Mucosa of descending colon (tissue), 3 donors: ENCODE results near the gene MMADHC. TPM values are rescaled to one million over a fixed set of nuclear protein-coding genes. Genes with fewer than 3 reads are reported as not detected.

Experiments used
- ATAC-seq: fragments of 200-7000 bp; cut with Tn5 transposase; one replicate; pipeline ENCODE4 v1.9.1; 2020; ENCODE audit warnings: mild to moderate bottlenecking, moderate library complexity
- DNase-seq, 3 donors: peaks; one replicate each; pipeline ENCODE4 v3.0.0-alpha.2; 2020
- H3K36me3 ChIP-seq: fragments of 200-600 bp; one replicate; pipeline ENCODE4 v1.8.0; 2021; ENCODE audit warnings: low read depth, mild to moderate bottlenecking
- H3K4me1 ChIP-seq: fragments of 200-600 bp; one replicate; pipeline ENCODE4 v1.8.0; 2021; ENCODE audit warnings: low read depth, mild to moderate bottlenecking
- H3K4me3 ChIP-seq: fragments of 200-600 bp; one replicate; pipeline ENCODE4 v1.8.0; 2021; ENCODE audit warnings: mild to moderate bottlenecking
- H3K9me3 ChIP-seq: fragments of 200-600 bp; one replicate; pipeline ENCODE4 v1.8.0; 2021; ENCODE audit warnings: mild to moderate bottlenecking
- intact Hi-C, 2 donors: fragments of 100-400 bp; cut with DNase I in 1 of 2; cut with micrococcal nuclease in 1 of 2; formaldehyde crosslinking; loops; one replicate each; pipeline versions ENCODE4 v1.11.0 to v1.11.1; 2022; cut with DNase I, micrococcal nuclease
- total RNA-seq, 3 donors: library from RNA; stranded (reverse); fragmentation: NEBNext Ultra II Directional in 2 of 3; extraction: Animal tissue kit (Norgen Biotek cat#: 25700) in 2 of 3; gene quantifications; one replicate each; pipeline versions ENCODE4 v1.2.1 to v1.2.4, GENCODE V29; 2021 to 2023
- TF ChIP-seq, protein P1 (sequence below): fragments of 200-600 bp; IDR thresholded peaks from one replicate; pipeline ENCODE4 v1.8.0; 2022; ENCODE audit warnings: antibody characterized with exemption, mild to moderate bottlenecking
- donor health status: DM: no; HTN: no; CAD: no; lungs with moderate emphysema.
- donor health status: DM: no; HTN: no; CAD: no.
- donor health status: DM: no; HTN: yes; CAD: no.

Gene MMADHC
- total RNA-seq, 3 donors from 2014 or later: 84.7 to 99.0 (median 88.2) TPM

DNA sequence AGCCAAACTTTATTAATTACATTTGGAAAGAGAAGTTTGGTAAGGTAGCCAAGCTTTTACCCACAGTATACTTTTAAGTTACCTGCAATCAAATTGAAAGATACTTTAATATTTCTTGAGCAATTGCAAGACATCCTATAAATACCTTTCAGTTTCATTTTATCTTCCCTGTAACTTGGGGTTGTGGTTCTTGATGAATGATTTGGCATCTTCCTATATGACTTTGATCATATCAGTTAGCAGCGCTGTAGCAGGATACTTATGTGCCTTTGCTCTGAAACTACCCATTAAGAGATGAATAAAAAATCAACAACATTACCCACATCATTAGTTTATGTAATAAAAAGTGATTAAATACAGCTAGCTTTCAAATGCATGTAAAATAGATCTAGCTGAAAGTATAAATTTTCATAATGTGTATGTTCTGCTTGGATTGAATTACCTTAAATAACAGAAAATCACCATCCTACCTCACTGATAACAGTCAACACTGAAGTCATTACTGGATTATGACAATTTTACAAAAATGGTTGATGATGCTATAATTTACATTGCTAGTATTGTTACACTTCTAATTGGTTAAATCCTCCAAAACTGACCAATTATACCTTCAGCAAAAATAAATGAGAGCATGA lies 50.4 kb downstream of the MMADHC start:
- no peak for ATAC-seq
- no peaks in the 10 kb centered on the region for H3K9me3 ChIP-seq
- H3K4me1 ChIP-seq: no peaks in the 10 kb centered on the region
- H3K4me3 ChIP-seq: no peak overlapping the region
- no peak for DNase-seq
- intact Hi-C loops: no loop called here
- H3K36me3 ChIP-seq: no peaks in the 10 kb centered on the region
- TF ChIP-seq, protein P1, sequence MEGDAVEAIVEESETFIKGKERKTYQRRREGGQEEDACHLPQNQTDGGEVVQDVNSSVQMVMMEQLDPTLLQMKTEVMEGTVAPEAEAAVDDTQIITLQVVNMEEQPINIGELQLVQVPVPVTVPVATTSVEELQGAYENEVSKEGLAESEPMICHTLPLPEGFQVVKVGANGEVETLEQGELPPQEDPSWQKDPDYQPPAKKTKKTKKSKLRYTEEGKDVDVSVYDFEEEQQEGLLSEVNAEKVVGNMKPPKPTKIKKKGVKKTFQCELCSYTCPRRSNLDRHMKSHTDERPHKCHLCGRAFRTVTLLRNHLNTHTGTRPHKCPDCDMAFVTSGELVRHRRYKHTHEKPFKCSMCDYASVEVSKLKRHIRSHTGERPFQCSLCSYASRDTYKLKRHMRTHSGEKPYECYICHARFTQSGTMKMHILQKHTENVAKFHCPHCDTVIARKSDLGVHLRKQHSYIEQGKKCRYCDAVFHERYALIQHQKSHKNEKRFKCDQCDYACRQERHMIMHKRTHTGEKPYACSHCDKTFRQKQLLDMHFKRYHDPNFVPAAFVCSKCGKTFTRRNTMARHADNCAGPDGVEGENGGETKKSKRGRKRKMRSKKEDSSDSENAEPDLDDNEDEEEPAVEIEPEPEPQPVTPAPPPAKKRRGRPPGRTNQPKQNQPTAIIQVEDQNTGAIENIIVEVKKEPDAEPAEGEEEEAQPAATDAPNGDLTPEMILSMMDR: no peak

DNA sequence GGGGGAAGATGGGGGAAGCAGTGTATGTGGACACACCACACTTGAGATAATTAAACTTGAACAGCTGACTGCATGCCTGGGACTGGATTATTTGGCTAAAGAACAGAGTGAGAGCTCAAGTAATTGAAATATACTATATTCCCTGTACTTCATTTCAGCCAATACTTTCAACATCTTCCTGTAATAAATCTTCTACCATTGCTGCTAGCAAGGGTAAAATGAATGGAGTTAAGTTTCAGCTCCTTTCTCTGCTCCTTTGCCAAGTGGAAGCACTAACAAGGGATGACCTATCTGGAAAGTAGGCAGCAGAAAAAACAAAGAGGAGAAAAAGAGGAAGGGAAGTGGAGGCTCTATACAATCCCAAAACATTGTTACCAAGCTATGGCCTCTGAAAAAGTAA lies 50.9 kb downstream of the MMADHC start:
- no peaks in the 10 kb centered on the region for H3K36me3 ChIP-seq
- DNase-seq (no peak), ATAC-seq (no peak)
- H3K4me1 ChIP-seq: no peaks in the 10 kb centered on the region
- intact Hi-C loops: no loop called here
- no peak overlapping the region for H3K4me3 ChIP-seq
- TF ChIP-seq, protein P1: no peak
- no peaks in the 10 kb centered on the region for H3K9me3 ChIP-seq

DNA sequence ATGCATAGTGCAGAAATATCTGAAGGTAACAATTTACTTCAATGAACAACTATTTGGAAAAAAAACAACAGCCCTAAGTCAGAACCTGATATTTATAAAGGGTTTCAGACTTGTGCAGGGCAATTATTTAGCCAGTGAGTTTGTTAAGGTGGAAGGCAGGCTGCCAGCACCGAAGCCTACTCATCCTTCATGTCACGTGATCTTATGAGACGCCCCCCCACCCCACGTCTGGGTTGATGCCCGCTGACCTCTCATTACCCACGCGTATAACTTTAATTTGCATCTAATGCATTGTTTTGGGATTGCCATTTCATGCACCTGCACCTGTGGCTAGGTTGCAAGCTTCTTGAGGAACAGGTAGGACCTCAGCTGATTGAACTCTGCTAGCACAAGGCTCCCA lies 52.9 kb downstream of the MMADHC start:
- ATAC-seq: no peak
- no peak for DNase-seq

DNA sequence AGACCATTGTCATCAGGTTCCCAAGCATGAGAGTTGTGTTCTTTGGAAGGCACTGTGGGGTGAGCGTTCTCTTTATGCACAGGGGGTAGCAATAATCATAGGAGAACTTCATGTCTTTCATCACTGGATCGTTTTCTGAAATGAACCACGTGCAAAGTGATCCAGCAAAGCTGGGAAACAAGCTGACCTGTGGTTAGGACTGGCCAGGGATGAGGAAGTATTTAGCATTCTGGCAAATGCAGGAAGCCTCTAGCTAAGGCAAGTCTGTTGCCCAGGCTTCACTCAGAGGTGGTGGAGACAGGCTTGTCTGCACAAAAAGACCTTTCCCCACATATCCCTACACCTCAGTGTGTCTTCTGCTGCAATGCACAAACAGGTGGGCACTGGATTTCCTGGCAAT lies 58.6 kb downstream of the MMADHC start:
- ATAC-seq: no peak
- intact Hi-C loops: no loop called here

More for the DNA sequence above, 52.9 kb downstream of the MMADHC start:
- H3K4me1 ChIP-seq: no peaks in the 10 kb centered on the region
- H3K9me3 ChIP-seq: no peaks in the 10 kb centered on the region
- no peak overlapping the region for H3K4me3 ChIP-seq
- intact Hi-C loops: no loop called here
- H3K36me3 ChIP-seq: no peaks in the 10 kb centered on the region
- TF ChIP-seq, protein P1: no peak

DNA sequence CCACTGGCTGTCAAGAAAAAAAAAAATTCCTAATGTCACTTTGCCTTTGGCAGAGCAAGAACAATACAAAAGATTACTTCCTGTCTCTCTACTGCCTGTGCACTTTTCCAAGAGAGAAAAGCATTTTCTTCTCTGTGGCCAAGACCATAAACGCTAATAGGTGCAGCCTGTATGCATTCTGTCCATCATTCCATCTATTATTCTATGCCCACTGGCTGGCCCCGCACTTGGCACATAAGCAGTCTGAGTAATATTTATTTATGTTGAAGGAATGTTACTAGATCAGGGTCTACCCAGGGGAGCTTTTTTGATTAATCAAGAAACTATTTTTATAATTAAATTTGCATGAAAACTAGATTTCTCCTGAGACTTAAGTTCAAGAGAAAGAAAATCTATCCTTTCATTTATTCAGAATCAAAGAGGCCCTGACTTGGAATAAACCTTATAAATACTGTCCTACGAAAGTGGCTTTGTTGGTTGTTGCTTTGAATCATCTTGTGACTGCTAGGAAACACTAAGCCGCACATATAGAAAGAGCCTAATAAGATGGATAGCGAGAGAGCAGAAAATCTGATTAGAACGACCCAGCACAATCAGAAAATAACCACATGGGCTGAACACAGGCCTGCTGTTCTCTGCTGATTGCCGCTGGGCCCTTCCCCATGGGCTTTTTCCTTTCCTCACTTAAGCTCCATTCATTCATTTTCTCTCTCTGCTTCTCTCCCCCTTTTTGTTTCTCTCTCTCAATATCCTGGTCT lies 59.4 kb downstream of the MMADHC start:
- Histone ChIP-seq H3K36me3 (no peaks in the 10 kb centered on the region), H3K9me3 (no peaks in the 10 kb centered on the region), H3K4me1 (no peaks in the 10 kb centered on the region), H3K4me3 (no peak overlapping the region)
- DNase-seq (no peak), ATAC-seq (no peak)
- intact Hi-C loops: no loop called here
- TF ChIP-seq, protein P1: no peak

More for the DNA sequence above, 58.6 kb downstream of the MMADHC start:
- DNase-seq: no peak
- Histone ChIP-seq H3K4me3 (no peak overlapping the region), H3K36me3 (no peaks in the 10 kb centered on the region), H3K9me3 (no peaks in the 10 kb centered on the region), H3K4me1 (no peaks in the 10 kb centered on the region)
- TF ChIP-seq, protein P1: no peak
